Measurements from ENCODE around the gene SPATS2. TPM values are rescaled to one million over a fixed set of nuclear protein-coding genes. Genes with fewer than 3 reads are reported as not detected.
A peak's percentile ranks its signal among the peaks of the same experiment; 100 is the strongest.

The SPATS2 gene
- total RNA-seq, 1 donor from 2014 or later, result 5.9 TPM

DNA sequence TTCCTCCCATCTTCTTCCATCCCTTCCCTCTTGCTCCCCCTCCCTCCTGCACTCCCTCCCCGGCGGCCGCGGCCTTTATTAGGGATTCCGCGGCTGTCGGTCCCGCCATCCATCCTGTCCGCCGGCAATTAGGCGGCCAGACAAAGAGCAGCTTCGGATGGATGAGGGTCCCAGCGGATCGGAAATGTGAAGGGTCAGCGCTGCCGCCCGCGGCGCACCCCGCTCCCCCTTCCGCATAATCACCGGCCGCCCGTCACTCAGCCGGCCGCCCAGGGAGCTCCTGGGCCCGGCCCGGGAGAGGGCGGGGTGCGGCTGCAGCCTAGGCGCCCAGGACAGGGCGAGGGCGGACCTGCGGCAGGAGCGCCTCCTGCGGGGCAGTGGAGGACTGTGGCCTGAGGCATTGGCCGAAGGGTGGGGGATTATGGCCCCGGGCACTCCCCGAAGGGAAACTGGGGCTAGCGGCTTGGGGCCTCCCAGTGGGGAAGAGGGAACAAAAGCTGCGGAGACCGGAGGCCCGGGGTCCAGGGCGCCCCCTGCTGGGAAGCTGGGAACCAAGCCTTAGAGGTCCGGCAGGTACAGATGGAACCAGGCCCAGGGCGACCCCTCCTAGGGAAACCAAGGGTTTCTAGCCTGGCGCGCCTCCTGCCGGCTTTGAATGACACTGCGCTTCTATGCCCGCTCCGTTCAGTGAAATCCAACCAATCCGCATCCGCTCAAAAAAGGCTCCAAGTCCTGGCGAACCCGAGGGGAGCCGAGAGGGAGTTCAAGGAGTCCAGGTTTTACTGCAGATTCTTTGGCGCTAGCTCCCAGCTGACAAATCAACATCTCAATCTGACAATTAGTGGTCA, 25.0 kb upstream of the SPATS2 start:
- Histone ChIP-seq H3K36me3 (no peaks in the 10 kb centered on the region), H3K4me3 (peak overlapping the region; percentile 62), H3K27me3 (ENCODE audit: low read depth) (peaks cover 100% of the 10 kb centered on the region), H3K9me3 (replicated peaks) (no peaks in the 10 kb centered on the region), H3K4me1 (peaks cover 52% of the 10 kb centered on the region), H3K27ac (replicated peaks) (no peak overlapping the region)
- intact Hi-C loops (cut with micrococcal nuclease), result no loop called here
- peak; percentile 76 for DNase-seq
- TF ChIP-seq, protein P1, sequence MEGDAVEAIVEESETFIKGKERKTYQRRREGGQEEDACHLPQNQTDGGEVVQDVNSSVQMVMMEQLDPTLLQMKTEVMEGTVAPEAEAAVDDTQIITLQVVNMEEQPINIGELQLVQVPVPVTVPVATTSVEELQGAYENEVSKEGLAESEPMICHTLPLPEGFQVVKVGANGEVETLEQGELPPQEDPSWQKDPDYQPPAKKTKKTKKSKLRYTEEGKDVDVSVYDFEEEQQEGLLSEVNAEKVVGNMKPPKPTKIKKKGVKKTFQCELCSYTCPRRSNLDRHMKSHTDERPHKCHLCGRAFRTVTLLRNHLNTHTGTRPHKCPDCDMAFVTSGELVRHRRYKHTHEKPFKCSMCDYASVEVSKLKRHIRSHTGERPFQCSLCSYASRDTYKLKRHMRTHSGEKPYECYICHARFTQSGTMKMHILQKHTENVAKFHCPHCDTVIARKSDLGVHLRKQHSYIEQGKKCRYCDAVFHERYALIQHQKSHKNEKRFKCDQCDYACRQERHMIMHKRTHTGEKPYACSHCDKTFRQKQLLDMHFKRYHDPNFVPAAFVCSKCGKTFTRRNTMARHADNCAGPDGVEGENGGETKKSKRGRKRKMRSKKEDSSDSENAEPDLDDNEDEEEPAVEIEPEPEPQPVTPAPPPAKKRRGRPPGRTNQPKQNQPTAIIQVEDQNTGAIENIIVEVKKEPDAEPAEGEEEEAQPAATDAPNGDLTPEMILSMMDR (IDR thresholded peaks at IDR 0.05; ENCODE audit: borderline replicate concordance), result peak; percentile 85

- Histone ChIP-seq H3K4me3 (peak overlapping the region; percentile 62), H3K27ac (replicated peaks) (no peak overlapping the region), H3K27me3 (ENCODE audit: low read depth) (peaks cover 100% of the 10 kb centered on the region), H3K9me3 (replicated peaks) (no peaks in the 10 kb centered on the region), H3K36me3 (no peaks in the 10 kb centered on the region), H3K4me1 (peaks cover 59% of the 10 kb centered on the region)
- DNase-seq, result no peak
- TF ChIP-seq, protein P1 (IDR thresholded peaks at IDR 0.05; ENCODE audit: borderline replicate concordance), result no peak
- intact Hi-C loops (cut with micrococcal nuclease), result no loop called here
Measured at GRCh38 chr12:49342914-49343731, 24.1 kb upstream of the SPATS2 start.

DNA sequence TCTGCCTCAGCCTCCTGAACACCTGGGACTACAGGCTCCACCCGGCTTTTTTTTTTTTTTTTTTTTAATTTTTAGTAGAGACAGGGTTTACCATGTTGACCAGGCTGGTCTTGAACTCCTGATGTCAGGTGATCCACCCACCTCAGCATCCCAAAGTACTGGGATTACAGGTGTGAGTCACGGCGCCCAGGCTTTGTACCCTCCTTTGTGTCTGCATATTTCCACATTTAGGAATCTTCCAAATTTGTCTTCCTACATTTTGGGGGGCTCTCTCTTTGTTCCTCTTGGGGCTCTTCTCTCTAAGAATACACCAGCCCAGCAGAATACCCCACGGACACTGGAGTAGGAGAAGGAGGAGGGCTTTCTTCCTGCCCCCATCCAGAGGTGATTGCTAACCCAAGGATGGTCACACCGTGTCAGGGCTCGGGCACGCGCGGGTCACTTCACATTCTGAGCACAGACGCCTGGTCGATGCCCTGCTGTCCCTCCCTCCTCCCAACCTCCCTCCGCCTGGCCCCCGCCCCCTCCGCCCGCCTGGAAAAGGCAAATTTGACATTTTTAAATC, 22.7 kb upstream of the SPATS2 start:
- TF ChIP-seq, protein P1 (IDR thresholded peaks at IDR 0.05; ENCODE audit: borderline replicate concordance), result no peak
- Histone ChIP-seq H3K4me1 (peaks cover 61% of the 10 kb centered on the region), H3K4me3 (peak overlapping the region; percentile 63), H3K27me3 (ENCODE audit: low read depth) (peaks cover 100% of the 10 kb centered on the region), H3K36me3 (no peaks in the 10 kb centered on the region), H3K27ac (replicated peaks) (no peak overlapping the region), H3K9me3 (replicated peaks) (no peaks in the 10 kb centered on the region)
- no peak for DNase-seq
- intact Hi-C loops (cut with micrococcal nuclease), result no loop called here

DNA sequence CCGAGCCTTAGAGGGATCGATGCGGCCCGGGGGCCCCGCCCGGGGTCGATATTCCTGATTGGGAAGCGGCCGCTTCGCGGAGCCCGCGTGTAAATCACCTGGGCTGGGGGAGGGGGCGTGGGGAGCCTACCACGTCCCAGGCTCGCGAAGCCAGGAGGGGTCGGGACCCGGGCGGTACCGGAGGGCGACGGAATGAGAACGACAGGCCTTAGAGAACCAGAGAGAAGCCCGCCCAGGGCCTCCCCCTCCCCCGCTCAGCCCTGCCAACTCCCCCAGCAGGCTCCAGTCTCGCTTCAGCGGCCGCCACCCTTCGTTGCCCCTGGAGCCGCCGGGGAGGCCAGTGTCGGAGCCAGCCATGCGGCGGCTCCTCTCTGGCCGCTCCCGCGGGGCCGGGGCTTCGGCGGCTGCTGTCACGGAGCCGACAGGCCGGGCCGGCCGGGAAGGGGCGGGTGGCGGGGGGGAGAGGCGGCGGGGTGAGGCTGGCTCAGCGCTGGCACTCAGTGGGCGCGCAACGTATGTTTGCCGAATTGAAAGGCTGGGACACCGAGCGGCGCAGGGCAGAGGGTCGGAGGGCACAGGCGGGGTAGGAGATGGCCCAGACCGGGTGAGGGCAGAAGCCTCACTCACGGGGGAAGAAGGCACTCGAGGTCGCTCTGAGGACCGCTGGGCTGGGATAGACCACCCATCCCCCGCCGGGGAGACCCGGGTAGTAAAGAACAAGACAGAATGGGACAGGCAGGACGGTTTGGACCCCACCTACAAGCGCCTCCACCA, 22.0 kb upstream of the SPATS2 start:
- H3K4me1 ChIP-seq, result peaks cover 61% of the 10 kb centered on the region
- no peak for DNase-seq
- no peaks in the 10 kb centered on the region for H3K9me3 ChIP-seq (replicated peaks)
- TF ChIP-seq, protein P1 (IDR thresholded peaks at IDR 0.05; ENCODE audit: borderline replicate concordance), result no peak
- peak overlapping the region; percentile 63 for H3K4me3 ChIP-seq
- intact Hi-C loops (cut with micrococcal nuclease), result no loop called here
- peaks cover 100% of the 10 kb centered on the region for H3K27me3 ChIP-seq (ENCODE audit: low read depth)
- H3K36me3 ChIP-seq, result no peaks in the 10 kb centered on the region
- no peak overlapping the region for H3K27ac ChIP-seq (replicated peaks)
